Measurements from ENCODE around the gene TMEM50B. TPM values are rescaled to one million over a fixed set of nuclear protein-coding genes. Genes with fewer than 3 reads are reported as not detected.

The TMEM50B gene
- total RNA-seq, 1 donor from 2014 or later: 24.9 TPM

DNA sequence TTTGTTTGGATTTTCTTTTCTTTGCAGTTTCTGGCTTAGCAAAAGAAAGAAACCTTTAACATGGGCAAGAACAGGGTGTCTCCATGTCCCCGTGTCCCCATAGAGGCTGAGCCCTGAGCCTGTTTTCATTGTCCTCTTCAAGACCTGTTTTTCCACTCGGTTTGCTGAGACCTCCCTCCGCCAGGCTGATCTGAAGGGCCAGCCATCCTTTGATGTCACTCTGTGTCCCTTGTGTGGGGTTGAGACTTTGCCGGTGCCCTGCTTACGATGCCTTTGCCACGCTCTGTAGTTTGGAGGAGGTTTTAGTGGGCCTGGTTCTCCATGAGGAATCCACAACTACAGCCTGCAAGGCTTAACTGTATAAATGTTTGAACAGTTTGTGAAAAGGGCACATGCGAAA is 52.7 kb downstream of the TMEM50B start:
- Histone ChIP-seq H3K27me3 (no peaks in the 10 kb centered on the region), H3K9me3 (no peaks in the 10 kb centered on the region), H3K4me1 (peaks cover 0 to 5% of the 10 kb centered on the region in 2 donors), H3K27ac (no peak overlapping the region), H3K36me3 (peaks cover 74 to 77% of the 10 kb centered on the region in 2 donors), H3K4me3 (no peak overlapping the region)
- TF ChIP-seq, protein P1, sequence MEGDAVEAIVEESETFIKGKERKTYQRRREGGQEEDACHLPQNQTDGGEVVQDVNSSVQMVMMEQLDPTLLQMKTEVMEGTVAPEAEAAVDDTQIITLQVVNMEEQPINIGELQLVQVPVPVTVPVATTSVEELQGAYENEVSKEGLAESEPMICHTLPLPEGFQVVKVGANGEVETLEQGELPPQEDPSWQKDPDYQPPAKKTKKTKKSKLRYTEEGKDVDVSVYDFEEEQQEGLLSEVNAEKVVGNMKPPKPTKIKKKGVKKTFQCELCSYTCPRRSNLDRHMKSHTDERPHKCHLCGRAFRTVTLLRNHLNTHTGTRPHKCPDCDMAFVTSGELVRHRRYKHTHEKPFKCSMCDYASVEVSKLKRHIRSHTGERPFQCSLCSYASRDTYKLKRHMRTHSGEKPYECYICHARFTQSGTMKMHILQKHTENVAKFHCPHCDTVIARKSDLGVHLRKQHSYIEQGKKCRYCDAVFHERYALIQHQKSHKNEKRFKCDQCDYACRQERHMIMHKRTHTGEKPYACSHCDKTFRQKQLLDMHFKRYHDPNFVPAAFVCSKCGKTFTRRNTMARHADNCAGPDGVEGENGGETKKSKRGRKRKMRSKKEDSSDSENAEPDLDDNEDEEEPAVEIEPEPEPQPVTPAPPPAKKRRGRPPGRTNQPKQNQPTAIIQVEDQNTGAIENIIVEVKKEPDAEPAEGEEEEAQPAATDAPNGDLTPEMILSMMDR (IDR thresholded peaks at IDR 0.05): no peak
- DNase-seq (ENCODE audit: low spot score in 2 of 2): no peak
- intact Hi-C loops (cut with DNase I): no loop called here

DNA sequence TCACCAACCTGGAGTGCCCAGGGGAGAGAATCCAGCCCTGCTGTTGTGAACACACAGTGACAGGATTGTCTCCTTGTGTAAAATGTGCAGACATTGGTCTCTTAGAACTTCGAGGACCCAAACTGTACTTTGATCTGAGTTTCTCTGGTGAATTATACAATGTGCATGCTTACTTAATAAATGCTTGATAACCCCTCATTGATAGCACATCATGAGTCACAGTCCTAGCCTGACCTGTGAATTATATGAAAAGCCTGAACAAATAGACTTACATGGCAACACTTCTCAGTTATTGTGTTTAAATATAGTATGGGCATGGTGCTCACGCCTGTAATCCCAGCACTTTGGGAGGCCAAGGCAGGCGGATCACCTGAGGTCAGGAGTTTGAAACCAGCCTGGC is 53.9 kb downstream of the TMEM50B start:
- intact Hi-C loops (cut with DNase I): no loop called here
- Histone ChIP-seq H3K27ac (no peak overlapping the region), H3K36me3 (peaks cover 73 to 77% of the 10 kb centered on the region in 2 donors), H3K9me3 (no peaks in the 10 kb centered on the region), H3K4me1 (peaks cover 0 to 5% of the 10 kb centered on the region in 2 donors), H3K27me3 (no peaks in the 10 kb centered on the region), H3K4me3 (no peak overlapping the region)
- TF ChIP-seq, protein P1 (IDR thresholded peaks at IDR 0.05): no peak
- no peak for DNase-seq (ENCODE audit: low spot score in 2 of 2)

DNA sequence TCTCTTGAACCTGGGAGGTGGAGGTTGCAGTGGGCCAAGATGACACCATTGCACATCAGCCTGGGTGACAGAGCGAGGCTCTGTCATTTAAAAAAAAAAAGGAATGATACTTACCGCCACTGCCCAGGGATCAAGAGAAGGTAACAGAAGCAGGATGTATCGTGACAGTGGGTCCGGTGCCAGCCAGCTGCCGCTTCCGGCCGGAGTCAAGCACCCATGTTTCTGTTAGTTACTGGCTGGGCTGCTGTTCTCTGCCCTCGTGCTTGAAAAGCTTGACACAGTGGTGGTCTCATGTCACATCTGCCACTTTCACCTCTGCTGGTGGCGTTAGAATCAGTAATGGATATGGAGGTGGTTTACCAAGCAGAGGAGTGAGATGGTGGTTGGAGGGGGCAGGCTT is 55.6 kb downstream of the TMEM50B start:
- intact Hi-C loops (cut with DNase I): no loop called here
- no peak for DNase-seq (ENCODE audit: low spot score in 2 of 2)

DNA sequence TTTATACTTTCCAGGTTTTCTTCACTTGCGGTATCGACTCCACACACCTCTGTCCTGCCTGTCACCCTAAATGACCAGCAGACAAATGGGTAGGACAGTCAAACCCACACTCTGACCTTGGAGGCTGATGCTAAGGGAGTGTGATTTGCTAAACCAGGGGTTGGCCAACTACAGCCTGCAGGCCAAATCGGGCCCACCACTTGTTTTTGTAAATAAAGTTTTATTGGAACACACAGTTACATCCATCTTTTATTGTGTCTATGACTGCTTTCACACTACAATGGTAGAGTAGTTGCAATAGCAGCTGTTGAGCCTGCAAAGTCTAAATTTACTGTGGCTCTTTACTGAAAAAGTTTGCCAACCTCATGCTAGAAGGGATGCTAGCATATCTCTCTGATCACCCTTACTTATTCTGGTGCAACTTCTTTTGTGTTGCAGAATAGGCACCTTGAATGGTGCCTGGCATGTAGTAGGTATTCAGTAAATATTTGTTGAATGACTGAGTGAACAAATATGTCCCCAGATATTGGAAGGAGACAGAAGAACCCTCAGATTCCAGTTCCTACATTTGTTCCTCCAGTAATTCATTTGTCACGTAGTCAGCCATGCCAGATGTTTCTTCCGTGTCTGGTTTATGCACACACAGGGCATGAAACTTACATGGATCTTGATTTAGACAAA is 57.9 kb downstream of the TMEM50B start:
- H3K27ac ChIP-seq: no peak overlapping the region
- peaks cover 49 to 59% of the 10 kb centered on the region in 2 donors for H3K36me3 ChIP-seq
- intact Hi-C loops (cut with DNase I): no loop called here
- H3K27me3 ChIP-seq: no peaks in the 10 kb centered on the region
- H3K4me3 ChIP-seq: no peak overlapping the region
- TF ChIP-seq, protein P1 (IDR thresholded peaks at IDR 0.05): no peak
- H3K9me3 ChIP-seq: no peaks in the 10 kb centered on the region
- peaks cover 3 to 8% of the 10 kb centered on the region in 2 donors for H3K4me1 ChIP-seq
- DNase-seq (ENCODE audit: low spot score in 2 of 2): no peak

More for the DNA sequence above, 55.6 kb downstream of the TMEM50B start:
- TF ChIP-seq, protein P1 (IDR thresholded peaks at IDR 0.05): no peak
- H3K27ac ChIP-seq: no peak overlapping the region
- H3K9me3 ChIP-seq: no peaks in the 10 kb centered on the region
- H3K4me3 ChIP-seq: no peak overlapping the region
- peaks cover 63 to 75% of the 10 kb centered on the region in 2 donors for H3K36me3 ChIP-seq
- no peaks in the 10 kb centered on the region for H3K27me3 ChIP-seq
- peaks cover 3 to 11% of the 10 kb centered on the region in 2 donors for H3K4me1 ChIP-seq

DNA sequence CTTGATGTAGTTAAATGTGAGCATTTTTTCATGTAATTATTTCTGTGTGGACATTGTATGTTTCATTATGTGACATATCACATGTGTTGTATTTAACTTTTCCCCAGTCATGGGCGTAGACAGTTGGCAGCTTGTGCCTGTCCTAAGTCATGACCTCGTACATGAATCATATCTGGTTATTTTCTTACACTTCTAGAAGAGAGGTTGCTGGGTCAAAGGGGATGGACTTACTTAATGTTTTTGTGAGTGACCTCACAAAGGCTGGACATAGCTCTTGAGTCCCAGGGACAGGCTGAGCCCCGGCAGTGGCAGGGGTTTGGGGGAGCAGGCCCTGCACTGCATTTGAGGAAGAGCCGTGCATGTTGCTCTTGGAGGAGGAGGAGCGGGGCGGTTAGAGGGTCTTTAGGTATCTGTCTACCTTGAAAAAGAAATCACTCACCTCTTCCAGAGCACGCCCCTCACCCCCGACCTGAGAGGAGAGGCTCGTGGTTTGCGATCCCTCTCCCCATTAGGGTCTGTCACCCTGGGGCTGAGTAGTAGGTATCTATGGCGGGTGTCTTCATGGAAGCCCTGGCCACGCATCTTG is 60.1 kb downstream of the TMEM50B start:
- Histone ChIP-seq H3K9me3 (no peaks in the 10 kb centered on the region), H3K27ac (peak overlapping the region; percentile 23 to 58), H3K27me3 (no peaks in the 10 kb centered on the region), H3K36me3 (peaks cover 49 to 52% of the 10 kb centered on the region in 2 donors), H3K4me3 (no peak overlapping the region), H3K4me1 (peaks cover 3 to 8% of the 10 kb centered on the region in 2 donors)
- intact Hi-C loops (cut with DNase I): no loop called here
- no peak for DNase-seq (ENCODE audit: low spot score in 2 of 2)
- TF ChIP-seq, protein P1 (IDR thresholded peaks at IDR 0.05): no peak
